HL-60 (cell line): ENCODE results near the gene SLC4A1.
A peak's percentile ranks its signal among the peaks of the same experiment; 100 is the strongest.

ENCODE experiments used
- DNase-seq, 2 experiments: peaks; one replicate each; pipeline ENCODE4 v3.0.0-alpha.2; 2010 to 2020; ENCODE audit warnings: low read depth in 1 of 2, low spot score in 1 of 2
- H3K27ac ChIP-seq: fragments of 250-450 bp; sonication (Bioruptor Pico); replicated peaks from 2 replicates; pipeline ENCODE4 v1.5.1; 2020; ENCODE audit warnings: mild to moderate bottlenecking, moderate library complexity
- H3K27me3 ChIP-seq: fragments of 250-450 bp; sonication (Bioruptor Pico); 2 replicates; pipeline ENCODE4 v1.5.1; 2021; ENCODE audit warnings: mild to moderate bottlenecking, moderate library complexity; ENCODE audit not compliant: insufficient read depth, poor library complexity, severe bottlenecking
- H3K4me3 ChIP-seq: replicated peaks from 2 replicates; pipeline ENCODE4 v1.5.1; 2011; ENCODE audit warnings: mild to moderate bottlenecking, control low read depth, low read length; ENCODE audit not compliant: insufficient read depth
- GABPA ChIP-seq: IDR thresholded peaks from 2 replicates; pipeline ENCODE4 v1.6.1; 2012; ENCODE audit warnings: low read depth
- POLR2AphosphoS5 ChIP-seq: IDR thresholded peaks from 2 replicates; pipeline ENCODE4 v1.6.1; 2012; ENCODE audit warnings: low read depth
- REST ChIP-seq: IDR thresholded peaks from 2 replicates; pipeline ENCODE4 v1.6.1; 2012; ENCODE audit warnings: low read depth; ENCODE audit not compliant: insufficient replicate concordance
- SPI1 ChIP-seq: IDR thresholded peaks from 2 replicates; pipeline ENCODE4 v1.6.1; 2012; ENCODE audit warnings: low read depth, mild to moderate bottlenecking, borderline replicate concordance
- TF ChIP-seq, protein P1 (sequence below): IDR thresholded peaks from one replicate; pipeline ENCODE4 v1.5.1; 2011; ENCODE audit warnings: low read length, control low read depth, inconsistent platforms; ENCODE audit not compliant: insufficient read depth

Gene SLC4A1

DNA sequence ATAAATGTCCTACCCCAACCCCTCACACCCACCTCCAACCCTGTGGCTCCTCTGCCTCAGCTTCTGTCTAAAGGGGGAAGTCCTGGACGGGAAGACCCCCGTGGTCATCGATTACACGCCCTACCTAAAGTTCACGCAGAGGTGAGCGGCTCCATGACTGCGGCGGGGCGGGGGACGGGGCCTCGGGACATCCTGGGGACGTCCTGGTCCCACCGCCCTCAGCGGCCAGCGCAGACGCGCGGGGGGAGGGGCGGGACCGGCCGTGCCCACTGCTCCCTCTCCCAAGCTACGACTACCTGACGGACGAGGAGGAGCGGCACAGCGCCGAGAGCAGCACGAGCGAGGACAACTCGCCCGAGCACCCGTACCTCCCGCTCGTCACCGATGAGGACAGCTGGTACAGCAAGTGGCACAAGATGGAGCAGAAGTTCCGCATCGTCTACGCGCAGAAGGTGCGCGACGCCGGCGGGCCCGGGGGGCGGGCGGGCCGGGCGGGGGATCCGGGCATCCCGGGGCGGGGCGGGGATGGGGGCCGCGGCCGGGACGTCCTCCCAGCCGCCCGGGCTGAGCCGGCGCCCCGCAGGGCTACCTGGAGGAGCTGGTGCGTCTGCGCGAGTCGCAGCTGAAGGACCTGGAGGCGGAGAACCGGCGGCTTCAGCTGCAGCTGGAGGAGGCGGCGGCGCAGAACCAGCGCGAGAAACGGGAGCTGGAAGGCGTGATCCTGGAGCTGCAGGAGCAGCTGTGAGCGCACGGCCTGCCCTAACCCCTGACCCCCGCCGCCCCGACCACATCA is 47.1 kb upstream of the SLC4A1 start:
- no peak for TF ChIP-seq POLR2AphosphoS5
- TF ChIP-seq REST: no peak
- TF ChIP-seq GABPA: no peak
- no peak for TF ChIP-seq SPI1
- TF ChIP-seq, protein P1, sequence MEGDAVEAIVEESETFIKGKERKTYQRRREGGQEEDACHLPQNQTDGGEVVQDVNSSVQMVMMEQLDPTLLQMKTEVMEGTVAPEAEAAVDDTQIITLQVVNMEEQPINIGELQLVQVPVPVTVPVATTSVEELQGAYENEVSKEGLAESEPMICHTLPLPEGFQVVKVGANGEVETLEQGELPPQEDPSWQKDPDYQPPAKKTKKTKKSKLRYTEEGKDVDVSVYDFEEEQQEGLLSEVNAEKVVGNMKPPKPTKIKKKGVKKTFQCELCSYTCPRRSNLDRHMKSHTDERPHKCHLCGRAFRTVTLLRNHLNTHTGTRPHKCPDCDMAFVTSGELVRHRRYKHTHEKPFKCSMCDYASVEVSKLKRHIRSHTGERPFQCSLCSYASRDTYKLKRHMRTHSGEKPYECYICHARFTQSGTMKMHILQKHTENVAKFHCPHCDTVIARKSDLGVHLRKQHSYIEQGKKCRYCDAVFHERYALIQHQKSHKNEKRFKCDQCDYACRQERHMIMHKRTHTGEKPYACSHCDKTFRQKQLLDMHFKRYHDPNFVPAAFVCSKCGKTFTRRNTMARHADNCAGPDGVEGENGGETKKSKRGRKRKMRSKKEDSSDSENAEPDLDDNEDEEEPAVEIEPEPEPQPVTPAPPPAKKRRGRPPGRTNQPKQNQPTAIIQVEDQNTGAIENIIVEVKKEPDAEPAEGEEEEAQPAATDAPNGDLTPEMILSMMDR: no peak
- H3K27me3 ChIP-seq: peaks cover 29% of the 10 kb centered on the region
- H3K27ac ChIP-seq: no peak overlapping the region
- H3K4me3 ChIP-seq: peak overlapping the region; percentile 27
- DNase-seq: peak in 1 of 2 experiments; percentile 23

GRCh38 chr17:44314524-44314868 is 46.6 kb upstream of the SLC4A1 start:
- no peak overlapping the region for H3K4me3 ChIP-seq
- no peak for DNase-seq
- H3K27ac ChIP-seq: no peak overlapping the region
- no peak for TF ChIP-seq REST
- no peak for TF ChIP-seq SPI1
- no peak for TF ChIP-seq POLR2AphosphoS5
- TF ChIP-seq, protein P1: no peak
- TF ChIP-seq GABPA: no peak
- H3K27me3 ChIP-seq: peaks cover 29% of the 10 kb centered on the region

- peaks cover 29% of the 10 kb centered on the region for H3K27me3 ChIP-seq
- H3K27ac ChIP-seq: no peak overlapping the region
- TF ChIP-seq POLR2AphosphoS5: no peak
- no peak for TF ChIP-seq REST
- no peak for TF ChIP-seq GABPA
- TF ChIP-seq, protein P1: no peak
- no peak for TF ChIP-seq SPI1
- DNase-seq: no peak
- no peak overlapping the region for H3K4me3 ChIP-seq
Measured at GRCh38 chr17:44314031-44314430, 46.1 kb upstream of the SLC4A1 start.
